ENCODE data around the gene EMP1. TPM values are rescaled to one million over a fixed set of nuclear protein-coding genes. Genes with fewer than 3 reads are reported as not detected.
A peak's percentile ranks its signal among the peaks of the same experiment; 100 is the strongest.

Gene EMP1
- polyA plus RNA-seq, 2 of the 4 experiments (the other 2 are of a cell fraction) = 17.3 to 21.2 TPM

DNA sequence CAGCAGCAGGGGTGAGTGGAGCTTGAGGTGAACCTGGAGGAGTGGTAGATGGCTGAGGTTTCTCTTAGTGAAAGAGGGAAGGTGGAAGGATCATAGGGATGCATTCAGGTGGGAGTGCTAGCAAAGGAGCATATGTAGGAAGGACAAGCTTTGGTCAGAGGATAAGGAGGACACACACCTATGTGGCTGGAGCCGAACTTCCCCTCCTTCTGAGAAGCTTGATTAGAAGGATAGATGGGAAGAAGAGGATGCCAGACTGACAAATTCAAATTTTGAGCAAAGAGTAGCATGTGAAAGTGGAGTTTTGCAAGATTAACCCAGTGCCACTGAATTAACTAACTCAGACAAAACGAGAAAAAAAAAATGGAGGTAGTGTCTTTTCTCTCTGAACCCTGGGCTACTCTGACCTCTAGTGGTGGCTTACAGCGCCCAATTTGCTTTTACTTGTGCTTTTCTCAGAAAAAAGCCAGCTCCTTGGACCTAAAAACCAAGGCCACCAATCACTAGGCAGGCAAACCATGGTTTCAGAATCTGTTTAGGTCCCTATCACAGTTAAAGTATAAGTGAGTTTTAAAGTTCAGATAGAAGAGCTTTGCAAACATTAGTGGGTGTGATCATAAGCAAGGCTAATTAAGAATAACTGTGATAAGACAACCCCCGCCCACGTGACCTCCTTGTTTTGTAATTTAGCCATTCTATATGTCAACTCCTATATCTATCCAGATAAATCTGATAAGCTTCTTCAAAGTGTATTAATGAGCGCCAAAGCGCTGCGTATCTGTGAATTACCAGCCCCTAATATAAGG, 15.5 kb downstream of the EMP1 start:
- POLR2A ChIA-PET = interaction anchor here (1.0 to 1.5 kb wide), 4 partner anchors 10 to 211 kb away, joined by 3 to 4 read pairs (median 4); no protein-coding TSS in a partner anchor
- 63% methylated on average over 8 of the region's 8 CpGs for WGBS (ENCODE audit: missing lambda C conversion rate)

DNA sequence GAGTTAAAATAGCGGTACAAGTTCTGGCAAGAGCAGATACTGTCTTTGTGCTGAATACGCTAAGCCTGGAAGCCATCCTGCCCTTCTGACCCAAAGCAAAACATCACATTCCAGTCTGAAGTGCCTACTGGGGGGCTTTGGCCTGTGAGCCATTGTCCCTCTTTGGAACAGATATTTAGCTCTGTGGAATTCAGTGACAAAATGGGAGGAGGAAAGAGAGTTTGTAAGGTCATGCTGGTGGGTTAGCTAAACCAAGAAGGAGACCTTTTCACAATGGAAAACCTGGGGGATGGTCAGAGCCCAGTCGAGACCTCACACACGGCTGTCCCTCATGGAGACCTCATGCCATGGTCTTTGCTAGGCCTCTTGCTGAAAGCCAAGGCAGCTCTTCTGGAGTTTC, 18.5 kb downstream of the EMP1 start:
- Histone ChIP-seq H3K4me1 (peaks cover 18% of the 10 kb centered on the region), H3K9me3 (peaks cover 10% of the 10 kb centered on the region; the same call in 1 of the 3 replicates), H3K4me3 (no peak overlapping the region), H3K27ac (no peak overlapping the region), H3K4me2 (no peak overlapping the region)
- POLR2A ChIA-PET = no interaction called here
- CTCF ChIA-PET = interaction anchor here (0.9 to 16.5 kb wide), 12 partner anchors 8 to 300 kb away, joined by 3 to 189 read pairs (median 5); partner anchors contain the start of gene GSG1
- DNase-seq (ENCODE audit: low read depth in 1 of 2, low spot score in 1 of 2) = no peak
- FAIRE-seq = no peak
- WGBS (ENCODE audit: missing lambda C conversion rate) = 88% methylated on average over 4 of the region's 4 CpGs
- TF ChIP-seq RFX5 (IDR thresholded peaks at IDR 0.05) (no peak), SMC3 (IDR thresholded peaks at IDR 0.05) (no peak), HDAC2 (IDR thresholded peaks at IDR 0.05) (no peak), CHD2 (IDR thresholded peaks at IDR 0.05; ENCODE audit: low read length, partially characterized antibody) (no peak), KDM5A (IDR thresholded peaks at IDR 0.05) (no peak), FOSL2 (IDR thresholded peaks at IDR 0.05) (no peak), FOSL2 (CRISPR knock-in tag; IDR thresholded peaks at IDR 0.05) (no peak), JUN (IDR thresholded peaks at IDR 0.05) (no peak), NPAS2 (CRISPR knock-in tag; IDR thresholded peaks at IDR 0.05; ENCODE audit: borderline replicate concordance) (no peak), HEYL (CRISPR knock-in tag; IDR thresholded peaks at IDR 0.05) (no peak), MAZ (IDR thresholded peaks at IDR 0.05; ENCODE audit: borderline replicate concordance, low read depth, low read length) (no peak)
- TF ChIP-seq, protein P1, sequence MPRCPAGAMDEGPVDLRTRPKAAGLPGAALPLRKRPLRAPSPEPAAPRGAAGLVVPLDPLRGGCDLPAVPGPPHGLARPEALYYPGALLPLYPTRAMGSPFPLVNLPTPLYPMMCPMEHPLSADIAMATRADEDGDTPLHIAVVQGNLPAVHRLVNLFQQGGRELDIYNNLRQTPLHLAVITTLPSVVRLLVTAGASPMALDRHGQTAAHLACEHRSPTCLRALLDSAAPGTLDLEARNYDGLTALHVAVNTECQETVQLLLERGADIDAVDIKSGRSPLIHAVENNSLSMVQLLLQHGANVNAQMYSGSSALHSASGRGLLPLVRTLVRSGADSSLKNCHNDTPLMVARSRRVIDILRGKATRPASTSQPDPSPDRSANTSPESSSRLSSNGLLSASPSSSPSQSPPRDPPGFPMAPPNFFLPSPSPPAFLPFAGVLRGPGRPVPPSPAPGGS (IDR thresholded peaks at IDR 0.05) = no peak
- no peak for ATAC-seq

More for the DNA sequence above, 15.5 kb downstream of the EMP1 start:
- H3K9me3 ChIP-seq = no peaks in the 10 kb centered on the region; the same call in 2 of the 3 replicates
- peak overlapping the region; percentile 71 to 83 for H3K27ac ChIP-seq
- peak; percentile 70 to 78 for DNase-seq (ENCODE audit: low read depth in 1 of 2, low spot score in 1 of 2)
- peak overlapping the region; percentile 61 for H3K4me2 ChIP-seq
- CTCF ChIA-PET = interaction anchor here (0.6 to 16.5 kb wide), 96 partner anchors 11 to 1355 kb away, joined by 3 to 189 read pairs (median 4); partner anchors contain the start of genes DDX47, EMP1, FAM234B and GPRC5A
- H3K4me1 ChIP-seq = peaks cover 41% of the 10 kb centered on the region
- no peak overlapping the region for H3K4me3 ChIP-seq
- ATAC-seq = peak; percentile 55 to 57; a peak in 5 of 6 replicates
- TF ChIP-seq ZSCAN20 (CRISPR knock-in tag; IDR thresholded peaks at IDR 0.05) (no peak), RNF2 (IDR thresholded peaks at IDR 0.05; ENCODE audit: borderline replicate concordance, low read depth) (no peak), SMC3 (IDR thresholded peaks at IDR 0.05) (peak; percentile 97), JUN (IDR thresholded peaks at IDR 0.05) (no peak), HOXA7 (CRISPR knock-in tag; IDR thresholded peaks at IDR 0.05) (no peak), SREBF2 (IDR thresholded peaks at IDR 0.05) (no peak), RAD21 (conservative IDR thresholded peaks at IDR 0.05 in 1 of 2, IDR thresholded peaks at IDR 0.05 in 1 of 2) (peak; percentile 96 to 97), RCOR1 (IDR thresholded peaks at IDR 0.05; ENCODE audit: low read depth, low read length) (no peak), HEYL (CRISPR knock-in tag; IDR thresholded peaks at IDR 0.05) (no peak), CHD4 (IDR thresholded peaks at IDR 0.05; ENCODE audit: borderline replicate concordance) (no peak)
- TF ChIP-seq, protein P2, sequence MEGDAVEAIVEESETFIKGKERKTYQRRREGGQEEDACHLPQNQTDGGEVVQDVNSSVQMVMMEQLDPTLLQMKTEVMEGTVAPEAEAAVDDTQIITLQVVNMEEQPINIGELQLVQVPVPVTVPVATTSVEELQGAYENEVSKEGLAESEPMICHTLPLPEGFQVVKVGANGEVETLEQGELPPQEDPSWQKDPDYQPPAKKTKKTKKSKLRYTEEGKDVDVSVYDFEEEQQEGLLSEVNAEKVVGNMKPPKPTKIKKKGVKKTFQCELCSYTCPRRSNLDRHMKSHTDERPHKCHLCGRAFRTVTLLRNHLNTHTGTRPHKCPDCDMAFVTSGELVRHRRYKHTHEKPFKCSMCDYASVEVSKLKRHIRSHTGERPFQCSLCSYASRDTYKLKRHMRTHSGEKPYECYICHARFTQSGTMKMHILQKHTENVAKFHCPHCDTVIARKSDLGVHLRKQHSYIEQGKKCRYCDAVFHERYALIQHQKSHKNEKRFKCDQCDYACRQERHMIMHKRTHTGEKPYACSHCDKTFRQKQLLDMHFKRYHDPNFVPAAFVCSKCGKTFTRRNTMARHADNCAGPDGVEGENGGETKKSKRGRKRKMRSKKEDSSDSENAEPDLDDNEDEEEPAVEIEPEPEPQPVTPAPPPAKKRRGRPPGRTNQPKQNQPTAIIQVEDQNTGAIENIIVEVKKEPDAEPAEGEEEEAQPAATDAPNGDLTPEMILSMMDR (IDR thresholded peaks at IDR 0.05) = peak; percentile 96
- FAIRE-seq = peak; percentile 61
